GM18507 (cell line): ENCODE results near the gene MEPE.

ENCODE experiments used
- DNase-seq: peaks from one replicate; pipeline ENCODE4 v3.0.0; 2011; ENCODE audit warnings: low read depth; ENCODE audit not compliant: insufficient read length; ENCODE audit errors: extremely low spot score
- FAIRE-seq: peaks from 2 replicates; lab custom pipeline; 2011; peaks lifted over from hg19 to GRCh38; lab: Jason Lieb, UNC

The MEPE gene

DNA sequence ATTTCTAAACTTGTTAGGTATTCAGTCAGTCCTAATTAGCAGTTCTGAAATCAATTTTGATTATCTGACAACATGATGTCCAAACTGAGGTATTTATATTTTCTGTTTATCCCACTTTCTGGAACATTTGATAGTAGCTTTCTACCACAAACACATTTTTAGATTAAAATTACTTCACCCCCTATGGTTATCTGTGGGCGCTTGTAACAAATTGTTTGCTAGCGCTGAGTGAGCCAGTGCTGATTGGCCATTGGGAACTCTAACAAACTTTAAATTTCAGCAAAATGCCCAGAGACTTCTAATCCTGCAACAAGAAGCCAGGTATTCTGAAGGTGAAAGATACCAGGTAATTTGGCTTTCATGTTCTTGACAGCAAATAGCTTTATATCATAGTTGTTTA is at the start of gene MEPE:
TSS of gene MEPE (plus strand) at position 301 of the 400 bp plus-strand sequence. CDS start 1,746 bp downstream, outside the sequence.
- DNase-seq (no peak), FAIRE-seq (no peak)

DNA sequence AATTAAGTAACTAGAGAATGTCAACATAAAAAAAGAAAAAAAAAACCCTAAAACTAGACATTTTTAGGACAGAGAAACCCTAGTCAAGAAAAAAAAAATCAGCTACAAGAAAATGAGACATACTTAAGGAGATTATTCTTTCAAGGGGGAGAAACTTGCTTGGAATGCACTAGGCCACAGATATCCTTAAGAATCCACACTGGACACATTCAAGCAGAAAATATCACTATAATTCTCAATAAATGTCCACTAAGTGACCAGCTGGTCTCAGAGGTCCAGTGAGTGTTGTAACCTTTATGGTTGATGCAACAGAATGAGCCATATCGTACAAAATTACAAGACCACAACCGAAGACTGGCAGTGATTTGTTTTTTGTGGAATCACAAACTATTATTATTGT is 49.0 kb upstream of the MEPE start:
- FAIRE-seq = no peak
- no peak for DNase-seq

- FAIRE-seq (no peak), DNase-seq (no peak)
Measured at GRCh38 chr4:87785731-87786509, 46.8 kb upstream of the MEPE start.

GRCh38 chr4:87799301-87800113 is 33.3 kb upstream of the MEPE start, which contains the start of gene IBSP:
Gene IBSP, plus strand, starts transcription at chr4:87799554. Its CDS starts 2,808 bp downstream, at chr4:87802362.
- FAIRE-seq = no peak
- no peak for DNase-seq

DNA sequence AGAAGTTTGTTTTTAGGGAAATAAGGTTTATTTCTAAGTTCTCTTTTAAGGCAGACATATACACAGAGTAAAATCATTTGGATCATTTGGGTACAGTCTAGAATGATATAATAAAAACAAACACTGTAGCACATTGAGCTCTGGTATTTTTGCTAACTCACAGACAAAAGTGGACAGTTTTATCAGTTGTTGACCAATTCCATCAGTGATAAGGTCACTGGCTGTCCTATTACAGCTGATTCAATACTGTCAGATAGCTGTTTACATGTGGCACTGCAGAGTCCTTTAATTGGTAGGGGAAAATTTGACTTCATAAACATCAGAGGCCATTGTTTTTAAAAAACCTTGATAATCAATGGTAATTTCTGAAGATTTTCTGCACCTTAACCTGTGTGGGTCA is 29.9 kb upstream of the MEPE start:
- no peak for FAIRE-seq
- DNase-seq = no peak

GRCh38 chr4:87803421-87803820 is 29.3 kb upstream of the MEPE start:
- FAIRE-seq = no peak
- DNase-seq = no peak

DNA sequence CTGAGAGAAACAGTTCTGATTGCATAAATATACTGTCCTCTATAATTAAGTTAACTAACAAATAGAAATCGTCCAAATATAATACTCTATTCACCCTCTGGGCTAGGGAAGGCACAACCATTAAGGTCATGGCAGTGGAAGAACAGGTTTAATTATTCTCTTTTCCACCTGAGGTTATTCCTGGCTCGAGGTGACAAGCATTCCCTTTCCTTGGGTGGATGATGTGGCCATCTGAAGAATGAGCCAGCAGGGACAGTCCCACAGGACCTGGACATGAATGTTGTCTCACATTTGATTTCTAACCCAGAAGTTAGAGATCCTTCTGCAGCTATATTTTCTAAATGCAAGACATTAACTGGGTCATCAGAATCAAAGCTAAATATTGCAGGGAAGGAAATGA is 27.9 kb upstream of the MEPE start:
- DNase-seq (no peak), FAIRE-seq (no peak)

DNA sequence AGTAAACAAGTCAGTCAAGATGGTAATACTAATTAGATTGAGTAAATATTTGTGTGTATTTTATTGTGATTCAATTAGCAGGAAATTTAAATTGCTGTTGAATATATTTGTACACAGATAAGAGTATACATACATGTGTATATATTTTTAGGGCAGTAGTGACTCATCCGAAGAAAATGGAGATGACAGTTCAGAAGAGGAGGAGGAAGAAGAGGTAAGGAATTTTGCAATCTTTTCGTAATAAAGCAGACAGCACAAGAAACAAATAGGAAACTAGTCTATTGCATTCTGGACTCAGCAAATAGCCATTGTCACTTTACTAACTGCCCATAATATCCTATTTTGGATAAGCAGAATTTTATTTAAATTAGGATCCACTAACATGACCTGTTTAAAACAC is 26.8 kb upstream of the MEPE start:
- FAIRE-seq = no peak

GRCh38 chr4:87806520-87806919 is 26.2 kb upstream of the MEPE start:
- DNase-seq = no peak
- no peak for FAIRE-seq

More for the DNA sequence above, 26.8 kb upstream of the MEPE start:
- no peak for DNase-seq

DNA sequence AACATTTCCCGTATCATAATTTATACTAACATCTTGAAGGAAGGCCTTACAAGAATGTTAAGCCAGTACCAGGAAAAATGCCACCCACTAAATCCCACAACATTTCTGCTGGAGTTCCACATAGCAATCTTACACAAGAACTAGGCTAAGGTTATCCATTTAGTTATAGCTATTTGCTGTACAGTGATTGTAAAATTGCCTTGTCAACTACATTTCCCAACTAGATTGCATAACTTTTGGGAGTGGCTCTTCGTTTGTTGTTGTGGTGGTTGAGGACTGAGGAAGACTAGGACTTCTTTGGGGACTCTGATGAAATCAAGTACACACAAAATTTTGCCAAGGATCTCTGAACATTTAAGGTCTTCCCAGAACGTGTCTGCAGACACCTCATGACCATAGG is 25.4 kb upstream of the MEPE start:
- FAIRE-seq (no peak), DNase-seq (no peak)

GRCh38 chr4:87811977-87812376 is 20.8 kb upstream of the MEPE start:
- FAIRE-seq (no peak), DNase-seq (no peak)

GRCh38 chr4:87819281-87819919 is 13.4 kb upstream of the MEPE start:
- FAIRE-seq (no peak), DNase-seq (no peak)

GRCh38 chr4:87823200-87823599 is 9.6 kb upstream of the MEPE start:
- no peak for FAIRE-seq
- DNase-seq = no peak

DNA sequence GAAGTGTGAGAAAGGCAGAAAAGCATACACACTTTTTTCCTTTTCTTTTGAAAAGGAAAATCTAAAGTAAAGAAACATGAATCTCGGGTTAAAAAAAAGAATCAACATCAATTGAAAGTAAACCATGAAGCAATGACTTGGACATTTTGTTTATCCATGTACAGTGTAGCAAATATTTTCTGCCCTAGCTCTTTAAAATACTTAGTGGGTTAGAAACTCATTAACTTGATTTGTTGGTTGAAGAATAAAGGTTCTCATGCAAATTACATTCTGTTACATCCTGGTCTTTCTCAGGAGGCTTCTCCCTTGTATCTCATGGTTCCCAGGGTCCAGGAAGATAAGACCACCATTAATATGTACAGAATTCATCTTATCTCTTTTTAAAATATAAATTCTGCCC is 9.0 kb upstream of the MEPE start:
- DNase-seq (no peak), FAIRE-seq (no peak)

DNA sequence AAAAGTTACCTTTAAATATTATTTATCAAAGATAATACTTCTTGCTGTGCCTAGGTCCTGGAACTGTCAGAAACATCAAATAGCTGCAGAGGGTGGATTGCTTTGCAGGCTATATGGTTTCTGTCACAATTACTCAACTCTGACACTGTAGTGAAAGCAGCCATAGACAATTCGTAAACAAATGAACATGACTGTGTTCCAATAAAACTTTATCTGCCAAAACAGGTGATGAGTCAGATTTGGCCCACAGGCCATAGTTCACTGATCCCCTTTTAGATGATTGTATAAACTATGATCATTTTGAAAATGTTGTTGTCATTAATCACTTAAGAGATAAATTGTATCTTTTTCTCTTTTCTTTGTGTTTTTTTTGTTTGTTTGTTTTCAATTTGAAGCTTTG is 8.4 kb upstream of the MEPE start:
- FAIRE-seq (no peak), DNase-seq (no peak)

- FAIRE-seq = no peak
- DNase-seq = no peak
Measured at GRCh38 chr4:87834401-87834800, 1.6 kb downstream of the MEPE start.

DNA sequence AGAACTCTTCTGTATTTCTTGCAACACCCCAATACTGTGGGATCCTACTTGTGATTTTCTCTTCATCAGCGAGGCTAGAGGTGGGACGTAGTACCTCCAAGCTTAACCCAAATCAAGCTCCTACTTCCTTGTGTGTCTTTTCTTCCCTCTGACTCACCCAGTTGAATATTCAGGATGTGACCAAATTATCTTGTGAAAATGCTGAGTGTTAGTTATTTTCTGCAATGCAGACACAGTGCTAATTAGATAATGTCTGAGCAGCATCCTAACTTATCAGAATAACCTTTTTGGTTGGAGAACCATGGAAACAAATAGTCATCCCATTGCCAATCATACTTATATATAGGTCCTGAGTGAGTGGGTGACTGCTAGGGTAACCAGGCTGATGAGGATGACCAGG is 2.4 kb downstream of the MEPE start:
- DNase-seq (no peak), FAIRE-seq (no peak)

DNA sequence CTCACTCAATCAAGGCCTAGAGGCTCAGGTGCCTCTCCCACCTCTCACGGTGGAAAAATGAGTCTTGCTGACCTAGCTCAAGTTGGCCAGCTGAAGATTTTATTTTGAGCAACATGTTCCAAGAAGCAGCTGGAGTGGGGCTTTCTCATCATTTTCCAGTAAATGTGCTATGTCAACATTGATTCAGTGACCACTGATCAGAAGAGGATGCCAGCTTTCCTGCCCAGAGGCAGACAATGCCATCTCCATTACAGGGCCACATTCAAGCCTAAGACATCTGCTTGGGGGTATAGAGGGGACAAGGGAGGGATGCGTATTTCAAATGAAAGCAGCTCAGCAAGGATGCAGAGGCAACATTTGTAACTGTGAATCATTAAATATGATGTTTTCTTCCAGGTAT is 3.0 kb downstream of the MEPE start:
- FAIRE-seq = no peak

GRCh38 chr4:87838205-87838604 is 5.4 kb downstream of the MEPE start:
- no peak for DNase-seq
- no peak for FAIRE-seq

More for the DNA sequence above, 3.0 kb downstream of the MEPE start:
- no peak for DNase-seq

- DNase-seq = peak; percentile 3
- FAIRE-seq = peak; percentile 69
Measured at GRCh38 chr4:87838890-87839591, 6.3 kb downstream of the MEPE start.
